Central memory CD4-positive, alpha-beta T cell (primary cell): Measurements from ENCODE around the gene LPAR1.

Experiments used
- DNase-seq: peaks from one replicate; pipeline ENCODE4 v3.0.0; 2022

The LPAR1 gene

DNA sequence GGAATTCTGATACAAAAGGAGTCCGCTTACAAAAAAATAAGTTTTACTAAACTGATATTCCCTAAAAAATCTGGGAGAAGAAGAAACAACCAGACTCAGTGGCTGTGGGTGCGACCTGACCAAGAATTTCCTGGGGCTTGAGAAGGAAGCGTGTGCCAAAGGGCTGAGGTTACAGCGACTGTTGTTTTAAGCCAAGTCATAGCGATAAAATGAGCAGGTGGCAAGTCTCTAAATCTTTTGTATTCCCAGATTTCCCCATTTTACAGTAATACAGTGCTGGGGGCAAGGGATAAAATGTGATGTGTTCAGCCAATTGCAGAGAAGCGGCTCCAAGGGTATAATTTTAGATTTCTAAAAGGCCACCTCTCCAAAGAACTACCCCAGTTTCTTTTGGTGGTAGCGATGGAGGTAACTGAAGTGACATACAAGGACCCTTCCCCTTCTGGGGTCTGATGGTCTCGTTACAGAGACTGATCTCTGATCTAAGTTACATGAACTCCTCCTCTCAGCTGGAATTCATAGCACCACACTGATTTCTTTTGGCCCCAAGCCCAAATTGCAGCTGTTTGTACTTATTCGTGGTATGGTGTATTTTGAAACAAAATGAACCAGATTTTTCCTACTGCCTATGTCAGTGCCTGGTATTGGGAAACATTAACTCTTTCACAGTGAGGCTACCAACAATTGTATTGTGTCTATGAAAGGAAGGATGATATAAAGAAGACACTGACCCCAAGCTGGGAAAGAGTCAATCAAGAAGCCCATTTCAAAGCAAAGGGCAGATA lies 41.6 kb downstream of the LPAR1 start:
- DNase-seq = no peak

DNA sequence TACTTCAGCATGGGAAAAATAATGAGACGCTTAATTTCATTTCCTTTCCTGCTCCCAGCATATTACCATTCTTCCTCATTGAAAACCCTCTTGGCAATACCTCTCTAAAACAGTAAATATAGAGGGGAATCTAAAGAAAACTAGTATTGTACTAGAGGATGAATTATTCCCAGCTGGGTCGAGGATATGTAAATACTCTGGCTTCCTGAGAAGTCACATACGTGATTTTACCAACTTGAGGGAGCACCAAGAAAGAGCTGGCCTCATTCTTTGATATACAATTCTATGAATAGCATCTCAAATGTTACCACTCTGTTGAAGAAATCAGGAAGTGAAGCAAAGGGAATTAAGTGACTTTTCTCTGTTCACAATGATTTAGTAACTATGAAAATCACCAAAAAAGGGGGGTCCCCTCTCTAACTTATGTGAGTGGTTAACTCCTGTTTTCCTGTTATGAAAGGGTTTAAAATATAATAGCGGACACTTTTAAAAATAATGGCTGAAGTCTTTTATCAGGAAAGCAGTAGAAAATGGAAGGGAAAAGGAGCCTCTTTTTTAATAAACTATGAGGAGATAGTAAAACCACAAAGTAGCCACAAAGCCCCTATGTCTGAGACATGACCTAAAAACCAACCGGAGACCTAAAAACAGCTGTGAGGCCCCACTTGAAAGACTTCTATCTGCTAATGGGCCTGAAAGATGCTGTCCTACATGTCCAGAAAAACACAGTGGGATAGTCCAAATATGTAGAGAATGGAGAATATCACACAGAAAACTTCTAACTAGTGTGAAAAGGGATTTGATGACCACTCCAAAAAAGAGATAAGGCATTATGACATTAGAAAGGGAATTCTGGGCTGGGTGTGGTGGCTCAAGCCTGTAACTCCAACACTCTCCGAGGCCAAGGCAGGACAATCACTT lies 42.6 kb downstream of the LPAR1 start:
- DNase-seq = no peak

DNA sequence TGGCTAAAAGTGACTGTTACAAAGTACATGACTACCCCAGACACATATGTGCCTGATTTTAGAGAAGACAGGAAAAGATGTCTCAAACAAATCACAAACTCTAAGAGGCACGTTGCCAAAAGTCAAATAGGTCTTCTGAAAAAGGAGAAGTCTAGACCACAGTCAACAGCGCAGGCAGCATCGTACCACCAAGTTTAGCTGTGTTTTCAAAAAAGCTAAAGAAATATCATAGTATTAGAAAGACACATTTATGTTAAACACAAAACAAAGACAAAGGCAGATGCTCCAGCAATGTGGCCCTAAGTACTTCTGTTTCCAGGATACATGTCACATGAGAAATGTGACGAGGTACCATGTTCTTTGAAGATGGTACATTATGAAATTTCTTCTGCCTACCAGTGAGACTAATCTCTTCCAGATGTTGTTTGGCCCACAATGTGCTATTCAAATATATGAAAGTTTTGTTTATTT lies 43.5 kb downstream of the LPAR1 start:
- DNase-seq = no peak

DNA sequence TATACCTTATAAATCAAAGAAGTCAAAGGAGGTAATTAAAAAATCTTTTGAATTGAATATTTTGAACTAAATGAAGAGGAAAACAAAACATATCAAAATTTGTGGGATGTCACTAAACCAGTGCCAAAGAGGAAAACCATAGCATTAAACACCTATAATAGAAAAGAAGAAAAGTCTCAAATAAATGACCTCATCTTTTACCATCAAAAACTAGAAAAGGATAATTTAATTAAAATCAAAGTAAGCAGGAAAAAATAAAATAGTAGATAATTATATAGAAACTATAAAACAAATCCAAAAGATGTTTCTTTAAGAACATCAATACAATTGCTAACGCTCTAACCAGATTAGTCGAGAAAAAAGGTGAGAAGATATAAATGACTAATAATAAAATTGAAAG lies 47.8 kb downstream of the LPAR1 start:
- DNase-seq = no peak

DNA sequence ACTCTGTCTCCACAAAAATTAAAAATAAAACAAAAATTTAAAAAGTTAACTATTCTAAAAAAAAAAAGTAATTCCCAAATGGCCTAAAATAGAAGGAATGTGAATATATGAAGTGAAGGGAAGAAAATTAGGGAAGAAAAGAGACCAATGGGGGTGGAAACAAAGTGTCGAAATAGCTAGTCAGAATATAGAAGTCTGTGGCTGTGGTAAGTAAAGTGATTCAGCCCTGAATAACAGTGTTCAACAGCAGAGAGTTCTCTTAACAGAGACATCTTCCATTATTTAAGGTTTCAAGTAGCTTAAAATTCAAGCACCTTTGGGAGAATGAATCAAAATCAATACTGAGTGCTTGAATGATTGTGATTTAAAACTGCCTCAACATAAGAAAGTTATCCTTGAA lies 51.7 kb downstream of the LPAR1 start:
- DNase-seq = no peak

GRCh38 chr9:110984890-110985437 lies 53.3 kb downstream of the LPAR1 start:
- DNase-seq = no peak

DNA sequence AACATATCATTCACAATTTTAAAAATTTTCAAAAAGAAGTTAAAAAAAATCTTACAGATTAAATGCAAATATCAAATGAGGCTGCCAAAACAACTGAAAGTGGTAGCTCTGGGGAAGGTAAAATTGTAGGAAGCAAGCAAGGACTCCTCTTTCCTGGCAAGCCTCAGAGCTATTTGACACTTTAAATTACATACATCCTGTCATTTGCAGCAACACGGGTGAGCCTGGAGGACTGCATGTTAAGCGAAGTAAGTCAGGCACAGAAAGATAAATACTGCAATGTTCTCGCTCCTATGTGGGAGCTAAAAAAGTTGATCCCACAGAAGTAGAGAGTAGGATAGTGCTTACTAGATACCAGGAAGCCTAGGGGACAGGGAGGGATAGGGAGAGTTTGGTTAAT lies 58.0 kb downstream of the LPAR1 start:
- DNase-seq = no peak

DNA sequence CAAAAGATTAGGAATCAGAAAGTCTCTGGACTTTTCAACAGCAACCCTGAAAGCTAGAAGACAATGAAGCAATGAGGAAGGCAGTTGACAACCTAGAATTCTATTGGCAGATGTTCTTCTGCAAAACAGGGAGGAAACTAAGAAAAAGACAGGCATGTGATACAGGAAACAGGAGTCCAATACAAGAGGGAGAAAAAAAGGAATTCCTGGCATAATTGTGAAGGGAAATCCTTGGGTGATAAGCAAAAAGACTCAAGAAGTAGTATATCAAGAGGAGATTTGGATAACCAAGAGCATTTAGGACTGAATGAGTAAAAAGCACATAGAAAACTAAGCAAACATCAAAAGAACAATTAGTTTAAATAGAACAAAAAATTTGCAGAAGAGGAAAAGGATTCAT lies 58.6 kb downstream of the LPAR1 start:
- DNase-seq = no peak

DNA sequence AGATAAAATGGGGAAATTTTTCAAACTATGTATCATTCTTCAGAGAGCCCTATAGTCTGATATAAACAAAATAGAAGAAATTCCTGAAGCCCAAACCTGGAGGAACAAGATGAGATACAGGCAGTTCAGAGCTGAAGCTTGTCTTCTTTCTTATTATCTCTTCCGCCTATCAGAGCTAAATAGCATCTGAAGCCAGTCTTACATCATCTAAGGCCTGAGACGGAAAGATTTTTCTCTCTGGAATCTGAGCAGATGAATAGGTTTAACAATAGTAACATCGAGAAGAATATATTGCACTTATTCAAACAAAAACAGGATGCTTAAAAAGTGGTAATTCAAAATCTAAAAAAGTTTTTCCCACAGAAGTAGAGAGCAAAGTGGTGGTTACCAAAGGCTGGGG lies 59.8 kb downstream of the LPAR1 start:
- no peak for DNase-seq

DNA sequence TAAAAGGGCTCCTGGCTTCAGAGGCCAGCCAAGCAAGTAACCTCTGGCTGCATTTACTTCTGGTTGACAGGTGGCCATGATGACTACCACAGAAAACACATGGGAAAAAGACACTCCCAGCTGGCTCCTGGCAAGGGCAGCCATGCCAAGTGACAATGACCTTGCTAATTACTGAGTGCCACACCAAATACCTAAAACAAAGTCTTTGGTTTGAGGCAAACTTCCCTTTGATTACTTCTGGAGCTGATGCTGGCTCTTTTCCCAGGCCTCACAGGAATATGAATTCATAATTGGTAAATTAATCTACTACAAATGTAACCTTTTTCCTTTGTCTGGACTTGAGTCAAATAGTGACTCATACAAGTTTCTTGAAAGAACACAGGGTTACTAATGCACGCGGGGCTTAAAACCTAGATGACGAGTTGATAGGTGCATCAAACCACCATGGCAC lies 61.0 kb downstream of the LPAR1 start:
- DNase-seq = no peak

DNA sequence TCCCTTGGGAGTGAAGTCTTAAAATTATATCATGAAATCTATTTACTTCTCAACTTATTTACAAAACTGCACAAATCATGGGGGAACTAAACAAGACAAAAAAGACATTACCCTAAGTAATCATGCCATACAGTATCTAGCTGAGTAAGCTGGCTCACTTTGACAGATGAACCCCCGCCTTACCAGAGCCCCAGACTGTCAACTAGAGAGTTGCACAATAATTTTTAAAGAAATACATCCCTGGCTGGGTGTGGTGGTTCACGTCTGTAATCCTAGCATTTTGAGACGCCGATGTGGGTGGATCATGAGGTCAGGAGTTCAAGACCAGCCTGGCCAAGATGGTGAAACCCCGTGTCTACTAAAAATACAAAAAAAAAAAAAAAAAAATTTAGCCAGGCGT lies 62.3 kb downstream of the LPAR1 start:
- DNase-seq = no peak

DNA sequence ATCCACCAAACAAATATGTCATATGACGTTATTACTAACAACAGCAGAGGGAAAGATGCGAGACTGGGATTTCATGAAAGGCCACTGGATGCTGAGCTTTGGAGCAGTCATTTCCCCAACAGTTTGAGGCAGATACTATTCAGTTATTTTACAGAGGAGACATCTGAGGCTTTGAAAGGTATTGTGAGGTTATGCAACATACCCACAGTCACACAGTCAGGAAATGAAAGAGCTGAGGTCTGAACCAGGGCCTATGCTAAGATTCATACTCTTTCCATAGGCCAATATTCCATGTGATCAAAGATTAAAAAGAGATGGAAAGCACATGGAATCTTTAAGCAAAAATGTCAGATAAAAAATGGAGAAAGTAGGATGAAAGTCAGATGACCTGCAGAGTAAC lies 63.0 kb downstream of the LPAR1 start:
- DNase-seq = no peak

DNA sequence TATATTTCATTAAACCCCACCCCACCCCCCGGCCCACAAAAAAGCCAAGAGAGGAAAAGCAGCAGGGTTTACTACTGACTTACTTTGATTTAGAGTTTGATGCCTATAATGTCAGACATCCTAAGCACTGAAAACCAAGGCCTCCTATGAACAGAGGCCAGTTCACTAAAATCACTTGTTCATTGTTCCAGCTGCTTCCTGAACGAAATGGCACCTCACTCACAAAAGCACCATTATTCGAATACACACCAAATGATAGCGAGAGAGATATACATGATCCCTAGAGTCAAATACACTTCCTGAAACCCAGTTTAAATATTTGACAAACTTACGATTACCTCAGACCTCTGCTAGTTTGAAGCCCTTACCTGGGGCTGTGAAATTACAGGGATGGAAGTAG lies 66.6 kb downstream of the LPAR1 start:
- DNase-seq = no peak

DNA sequence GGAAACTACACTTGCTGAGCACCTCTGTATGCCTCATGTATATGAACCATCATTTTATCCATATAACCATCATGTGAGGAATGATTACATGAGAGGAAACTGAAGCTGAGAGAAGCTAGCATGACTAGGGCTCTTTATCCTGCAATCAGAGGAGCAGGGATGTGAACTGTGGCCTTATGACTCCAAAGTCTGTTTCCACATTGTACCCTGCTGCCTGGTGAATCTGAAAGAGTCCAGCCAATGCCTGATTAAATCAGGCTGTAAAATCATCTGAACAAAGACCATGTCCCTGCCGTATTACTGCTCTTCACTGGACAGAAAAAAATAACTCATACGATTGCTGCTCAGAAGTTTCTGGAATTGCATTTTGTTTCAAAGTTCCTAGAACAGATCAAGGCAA lies 67.0 kb downstream of the LPAR1 start:
- DNase-seq = no peak

DNA sequence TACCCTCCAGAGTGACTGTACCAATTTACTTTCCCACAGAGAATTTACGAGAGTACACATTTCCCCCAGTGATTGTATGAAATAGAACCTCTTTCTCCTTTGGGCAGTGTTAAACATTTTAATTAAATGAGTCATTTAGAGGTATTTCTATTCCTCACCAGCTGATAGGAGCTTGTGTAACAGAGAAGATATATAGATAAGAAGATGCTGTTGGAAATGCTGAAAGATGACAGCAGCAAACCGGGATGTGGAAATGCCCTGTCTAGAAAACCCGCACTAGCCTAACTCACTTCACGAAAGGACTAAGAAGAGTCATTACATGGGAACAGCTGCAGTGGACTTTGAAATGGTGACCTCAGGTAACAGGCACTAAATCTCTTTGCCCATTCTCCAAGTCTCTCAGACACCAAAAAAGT lies 68.3 kb downstream of the LPAR1 start:
- DNase-seq = no peak

- no peak for DNase-seq
Observed at GRCh38 chr9:110968096-110968495, 70.2 kb downstream of the LPAR1 start.

- DNase-seq = no peak
Observed at GRCh38 chr9:110967196-110967595, 71.1 kb downstream of the LPAR1 start.

DNA sequence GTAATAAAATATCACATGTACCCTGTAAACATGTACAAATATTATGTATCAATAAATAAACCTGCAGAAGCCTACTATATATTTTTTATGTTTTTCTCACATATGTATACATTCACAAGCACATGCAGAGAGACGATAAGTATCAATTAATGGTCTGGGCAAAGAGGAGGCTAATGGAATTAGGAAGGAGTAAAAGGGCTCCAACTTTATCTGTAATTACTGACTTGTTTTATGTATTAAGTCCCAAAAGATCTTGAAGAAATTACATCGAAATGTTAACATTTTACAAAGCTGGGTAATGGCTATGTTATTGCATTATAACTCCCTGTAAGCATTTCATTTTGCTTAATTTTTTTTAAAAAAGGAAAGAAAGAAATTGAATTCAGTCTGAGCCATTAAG lies 78.0 kb downstream of the LPAR1 start:
- DNase-seq = no peak

GRCh38 chr9:110958847-110959246 lies 79.4 kb downstream of the LPAR1 start:
- DNase-seq = no peak

DNA sequence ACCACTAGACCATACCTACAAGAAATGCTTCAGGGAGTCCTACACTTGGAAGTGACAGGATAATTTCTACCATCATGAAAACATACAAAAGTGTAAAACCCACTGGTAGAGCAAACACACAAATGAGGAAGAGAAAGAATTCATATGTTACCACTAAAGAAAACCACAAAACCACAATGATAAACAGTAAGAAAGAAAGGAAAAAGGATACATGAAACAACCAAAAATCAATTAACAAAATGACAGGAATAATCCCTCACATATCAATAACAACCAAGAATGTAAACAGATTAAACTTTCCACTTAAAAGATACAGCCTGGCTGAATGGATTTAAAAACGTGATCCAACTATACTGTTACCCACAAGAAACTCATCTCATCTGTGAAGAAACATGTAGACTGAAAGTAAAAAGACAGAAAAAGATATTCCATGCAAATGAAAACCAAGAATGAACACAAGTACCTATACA lies 83.4 kb downstream of the LPAR1 start:
- DNase-seq = no peak

DNA sequence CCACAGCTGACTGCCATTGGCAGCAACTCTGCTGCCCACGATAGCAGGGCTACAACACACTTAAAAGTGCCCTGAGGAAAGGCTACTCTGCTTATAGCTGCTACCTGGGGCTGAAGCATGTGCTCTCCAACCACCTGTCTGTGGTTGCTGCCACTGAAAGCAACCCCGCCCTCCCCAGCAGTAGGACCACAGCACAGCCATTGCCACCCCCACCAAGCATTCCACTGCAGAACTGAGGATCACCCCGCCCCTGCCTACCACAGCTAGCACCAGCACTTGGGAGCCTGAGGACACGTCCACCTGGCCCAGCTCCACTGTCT lies 85.8 kb downstream of the LPAR1 start:
- no peak for DNase-seq

GRCh38 chr9:110951805-110952539 lies 86.3 kb downstream of the LPAR1 start:
- DNase-seq = no peak
